Cardiac muscle cell (in vitro differentiated cells and primary cell): ENCODE results near the gene TLK1. TPM values are rescaled to one million over a fixed set of nuclear protein-coding genes. Genes with fewer than 3 reads are reported as not detected.
A peak's percentile ranks its signal among the peaks of the same experiment; 100 is the strongest.

Experiments used
- DNase-seq, 2 donors: peaks; one replicate each; pipeline versions ENCODE4 v3.0.0 to v3.0.0-alpha.2; 2010 to 2017; ENCODE audit warnings: low read depth in 1 of 2, low spot score in 1 of 2
- H3K27ac ChIP-seq: fragments of 200-600 bp; sonication (generic); 2 replicates; pipeline ENCODE4 v1.5.1; 2016
- H3K27me3 ChIP-seq: fragments of 200-600 bp; sonication (generic); 2 replicates; pipeline ENCODE4 v1.6.0; 2016; ENCODE audit warnings: control low read depth
- H3K36me3 ChIP-seq: fragments of 200-600 bp; sonication (generic); 2 replicates; pipeline ENCODE4 v1.5.1; 2016; ENCODE audit warnings: control low read depth
- H3K4me1 ChIP-seq: fragments of 200-600 bp; sonication (generic); 2 replicates; pipeline ENCODE4 v1.8.1; 2017; ENCODE audit warnings: low read depth, mild to moderate bottlenecking, mixed run types
- H3K4me3 ChIP-seq: fragments of 200-600 bp; sonication (generic); 2 replicates; pipeline ENCODE4 v1.5.1; 2016; ENCODE audit warnings: mild to moderate bottlenecking
- H3K9me3 ChIP-seq: fragments of 200-600 bp; sonication (generic); 2 replicates; pipeline ENCODE4 v1.5.1; 2017; ENCODE audit warnings: low read depth, mild to moderate bottlenecking, control low read depth
- polyA plus RNA-seq: library from polyadenylated mRNA; unstranded; fragments of >200 nt; fragmentation: Nextera tagmentation; extraction: Ambion mirVana; gene quantifications from 2 replicates; pipeline ENCODE4 v1.2.1, GENCODE V29; 2016
- total RNA-seq: library from RNA; depleted of rRNA; stranded (reverse); fragments of >200 nt; gene quantifications from 2 replicates; pipeline ENCODE4 v1.2.3, GENCODE V29; 2016
- TF ChIP-seq, protein P1 (sequence below): IDR thresholded peaks from 2 replicates; pipeline ENCODE4 v1.5.1; 2012; ENCODE audit warnings: low read depth, mild to moderate bottlenecking, low read length

The TLK1 gene
- total and polyA plus RNA-seq, 2 experiments from 2014 or later, result 10.1 to 29.2 TPM

DNA sequence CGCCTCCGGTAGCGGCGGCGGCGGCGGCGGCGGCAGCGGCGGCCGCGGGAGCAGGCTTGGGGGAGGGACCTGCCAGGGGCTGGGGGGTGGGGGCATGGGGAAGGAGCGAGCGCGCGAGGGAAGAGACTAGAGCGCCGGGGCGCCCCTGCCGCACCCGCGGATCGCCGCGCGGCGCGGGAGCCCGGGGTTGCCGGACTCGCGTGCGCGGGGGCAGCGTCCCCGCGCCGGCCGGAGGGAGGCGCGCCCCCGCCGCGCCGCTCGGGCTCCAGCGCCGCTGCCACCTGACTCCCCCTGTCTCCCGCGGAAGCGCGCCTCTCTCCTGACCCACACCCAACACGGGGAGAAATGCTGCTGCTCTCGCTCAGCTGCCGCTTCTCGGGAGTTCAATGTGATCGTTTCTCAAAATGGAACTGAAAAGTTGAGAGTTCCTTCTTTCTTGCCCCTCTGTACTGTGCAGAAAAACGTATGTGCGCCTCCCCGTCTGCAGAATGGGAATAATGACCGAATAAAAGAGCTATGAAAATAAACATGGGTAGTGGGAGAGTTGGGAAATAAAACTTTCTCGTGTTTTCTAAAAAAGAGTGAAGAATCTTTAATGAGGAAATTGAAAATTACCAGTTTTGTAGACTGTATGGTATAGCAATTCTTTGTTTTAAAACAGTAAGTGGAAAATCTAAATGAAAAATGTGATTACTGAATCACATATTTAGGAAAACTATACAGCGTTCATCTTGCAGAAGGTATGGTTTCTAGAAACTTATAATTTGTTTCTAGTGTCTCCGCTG is 455 bp upstream of the TLK1 start:
- peak overlapping the region; percentile 99 for H3K27ac ChIP-seq
- H3K36me3 ChIP-seq, result no peaks in the 10 kb centered on the region
- no peaks in the 10 kb centered on the region for H3K9me3 ChIP-seq
- TF ChIP-seq, protein P1, sequence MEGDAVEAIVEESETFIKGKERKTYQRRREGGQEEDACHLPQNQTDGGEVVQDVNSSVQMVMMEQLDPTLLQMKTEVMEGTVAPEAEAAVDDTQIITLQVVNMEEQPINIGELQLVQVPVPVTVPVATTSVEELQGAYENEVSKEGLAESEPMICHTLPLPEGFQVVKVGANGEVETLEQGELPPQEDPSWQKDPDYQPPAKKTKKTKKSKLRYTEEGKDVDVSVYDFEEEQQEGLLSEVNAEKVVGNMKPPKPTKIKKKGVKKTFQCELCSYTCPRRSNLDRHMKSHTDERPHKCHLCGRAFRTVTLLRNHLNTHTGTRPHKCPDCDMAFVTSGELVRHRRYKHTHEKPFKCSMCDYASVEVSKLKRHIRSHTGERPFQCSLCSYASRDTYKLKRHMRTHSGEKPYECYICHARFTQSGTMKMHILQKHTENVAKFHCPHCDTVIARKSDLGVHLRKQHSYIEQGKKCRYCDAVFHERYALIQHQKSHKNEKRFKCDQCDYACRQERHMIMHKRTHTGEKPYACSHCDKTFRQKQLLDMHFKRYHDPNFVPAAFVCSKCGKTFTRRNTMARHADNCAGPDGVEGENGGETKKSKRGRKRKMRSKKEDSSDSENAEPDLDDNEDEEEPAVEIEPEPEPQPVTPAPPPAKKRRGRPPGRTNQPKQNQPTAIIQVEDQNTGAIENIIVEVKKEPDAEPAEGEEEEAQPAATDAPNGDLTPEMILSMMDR, result no peak
- peaks cover 15% of the 10 kb centered on the region for H3K4me1 ChIP-seq
- H3K4me3 ChIP-seq, result peak overlapping the region; percentile 99
- no peaks in the 10 kb centered on the region for H3K27me3 ChIP-seq
- peak; percentile 62 to 88 for DNase-seq

DNA sequence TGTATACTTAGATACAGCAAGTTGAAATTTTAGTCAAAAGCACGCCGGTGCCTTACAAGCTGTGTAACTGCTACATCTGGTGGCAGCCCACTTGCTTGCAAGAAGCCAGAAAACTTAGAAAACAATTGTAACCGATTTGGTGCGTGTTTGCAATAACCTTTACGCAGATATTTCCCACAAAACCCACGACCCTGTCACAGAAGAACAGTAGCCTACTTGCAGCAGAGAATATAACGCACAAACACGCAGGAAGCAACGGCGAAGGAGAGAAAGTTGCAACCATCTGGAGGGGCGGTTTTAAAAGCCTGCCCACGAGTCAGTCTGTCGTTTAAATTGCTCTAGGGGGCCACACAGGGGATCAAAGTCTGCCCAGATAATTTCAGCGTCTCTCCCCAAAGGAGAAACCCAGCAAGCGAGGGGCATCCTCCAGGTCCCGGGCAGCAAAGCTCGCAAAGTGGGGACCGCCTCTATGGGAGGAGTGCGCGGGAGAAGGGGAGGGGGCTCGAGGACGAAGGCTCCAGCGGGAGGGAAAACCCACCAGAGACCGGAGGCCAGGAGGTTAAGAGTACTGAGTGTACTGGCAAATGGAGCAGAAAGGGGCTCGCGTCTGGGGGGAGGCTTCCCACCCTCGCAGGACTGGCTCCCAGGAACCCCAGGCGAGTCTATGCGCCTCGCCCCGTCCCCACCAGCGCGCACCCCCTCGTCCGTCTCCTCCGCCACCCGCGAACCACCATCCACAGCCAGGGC is 1.1 kb downstream of the TLK1 start:
- Histone ChIP-seq H3K27me3 (no peaks in the 10 kb centered on the region), H3K9me3 (no peaks in the 10 kb centered on the region), H3K36me3 (no peaks in the 10 kb centered on the region), H3K4me3 (peak overlapping the region; percentile 99), H3K27ac (peak overlapping the region; percentile 99), H3K4me1 (peaks cover 21% of the 10 kb centered on the region)
- DNase-seq, result peak; percentile 66 to 77
- TF ChIP-seq, protein P1, result peak; percentile 69

DNA sequence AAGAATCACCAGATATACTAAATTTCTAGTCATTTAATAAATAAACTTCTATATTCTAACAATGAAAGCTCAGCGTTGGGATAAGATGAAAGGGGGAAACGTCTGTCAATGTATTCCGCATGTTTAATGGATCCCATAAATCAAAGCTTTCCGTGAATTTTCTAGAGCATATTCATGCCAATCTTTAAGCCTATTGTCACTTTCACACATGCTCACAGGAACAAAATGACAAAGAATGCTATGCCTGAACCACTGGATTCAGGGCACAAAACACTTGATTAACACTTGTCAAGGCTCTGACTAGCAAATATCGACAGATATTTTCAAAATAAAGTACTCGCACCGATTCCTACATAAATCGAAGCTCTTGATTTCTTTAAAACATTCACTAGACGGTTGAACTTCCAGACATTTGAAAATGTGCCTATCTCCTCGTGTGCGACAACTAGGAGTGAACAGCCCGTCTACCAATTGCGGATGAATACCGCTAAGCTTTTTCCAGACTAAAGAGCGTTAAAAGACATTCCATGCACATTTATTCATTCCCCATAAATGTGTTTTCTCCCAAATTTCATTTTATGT is 1.8 kb downstream of the TLK1 start:
- TF ChIP-seq, protein P1, result no peak
- Histone ChIP-seq H3K27ac (peak overlapping the region; percentile 99), H3K4me3 (peak overlapping the region; percentile 99), H3K4me1 (peaks cover 23% of the 10 kb centered on the region), H3K36me3 (no peaks in the 10 kb centered on the region), H3K27me3 (no peaks in the 10 kb centered on the region), H3K9me3 (no peaks in the 10 kb centered on the region)
- DNase-seq, result no peak

DNA sequence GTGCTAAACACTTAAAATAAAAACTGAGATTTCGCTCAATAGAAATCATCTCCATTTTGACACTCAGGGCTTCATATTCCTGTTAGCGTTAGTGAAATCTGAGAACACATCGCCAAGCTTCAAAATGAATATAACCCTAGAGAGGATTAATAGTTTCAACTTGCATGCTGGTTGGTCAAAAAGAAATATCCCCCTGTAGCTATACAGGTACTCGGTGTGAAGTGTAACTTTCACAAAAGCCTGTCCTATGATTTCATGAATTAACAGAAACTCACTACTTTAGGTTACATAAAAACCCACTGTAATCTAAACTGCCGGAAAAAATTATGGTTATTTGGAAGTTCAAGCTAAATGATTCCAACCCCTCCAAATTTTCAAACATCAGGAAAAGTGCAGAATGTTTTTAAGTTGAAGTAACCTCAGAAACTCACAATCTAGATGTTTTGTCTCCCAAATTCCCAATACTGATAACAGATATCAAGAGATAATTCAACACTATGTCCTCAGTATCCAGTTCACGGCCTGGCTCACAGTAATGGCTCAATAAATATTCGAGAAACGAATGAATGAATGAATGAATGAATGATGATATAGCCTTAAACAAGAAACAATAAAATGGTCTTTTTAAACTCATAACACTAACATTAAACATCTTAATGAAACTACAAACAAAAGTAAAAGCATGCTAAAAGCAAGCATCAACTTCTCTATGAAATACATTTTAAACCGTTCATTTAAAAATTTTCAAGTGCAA is 2.5 kb downstream of the TLK1 start:
- Histone ChIP-seq H3K36me3 (no peaks in the 10 kb centered on the region), H3K4me1 (peaks cover 23% of the 10 kb centered on the region), H3K27me3 (no peaks in the 10 kb centered on the region), H3K9me3 (no peaks in the 10 kb centered on the region), H3K4me3 (peak overlapping the region; percentile 99), H3K27ac (no peak overlapping the region)
- TF ChIP-seq, protein P1, result no peak
- DNase-seq, result no peak

DNA sequence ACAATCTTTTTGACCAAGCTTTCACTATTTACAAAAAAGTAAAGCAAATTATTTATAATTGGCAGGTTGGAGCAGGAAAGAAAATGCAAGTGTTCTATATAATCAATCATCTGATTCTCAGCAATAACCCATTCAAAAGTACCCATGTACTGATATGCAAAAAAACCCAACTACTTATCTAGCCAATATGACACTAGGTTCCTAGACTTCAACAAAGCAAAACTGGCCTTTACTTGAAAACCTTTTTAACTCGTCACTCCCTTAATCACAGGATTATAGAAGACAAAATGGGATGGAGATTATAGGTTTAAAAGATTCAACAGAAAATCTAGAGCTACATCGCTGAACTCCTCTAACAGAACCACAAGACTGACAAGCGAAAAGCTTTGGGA is 3.6 kb downstream of the TLK1 start:
- no peaks in the 10 kb centered on the region for H3K9me3 ChIP-seq
- H3K27me3 ChIP-seq, result no peaks in the 10 kb centered on the region
- no peak overlapping the region for H3K27ac ChIP-seq
- TF ChIP-seq, protein P1, result no peak
- no peak overlapping the region for H3K4me3 ChIP-seq
- DNase-seq, result no peak
- peaks cover 23% of the 10 kb centered on the region for H3K4me1 ChIP-seq
- no peaks in the 10 kb centered on the region for H3K36me3 ChIP-seq
